Measurements from ENCODE around the gene PRKCE.
A peak's percentile ranks its signal among the peaks of the same experiment; 100 is the strongest.

PRKCE gene

GRCh38 chr2:46175419-46175818, 523.9 kb downstream of the PRKCE start:
- peak overlapping the region; percentile 66 for H3K27ac ChIP-seq
- H3K36me3 ChIP-seq (replicated peaks), result no peaks in the 10 kb centered on the region
- DNase-seq, result peak; percentile 79
- TF ChIP-seq, protein P1, sequence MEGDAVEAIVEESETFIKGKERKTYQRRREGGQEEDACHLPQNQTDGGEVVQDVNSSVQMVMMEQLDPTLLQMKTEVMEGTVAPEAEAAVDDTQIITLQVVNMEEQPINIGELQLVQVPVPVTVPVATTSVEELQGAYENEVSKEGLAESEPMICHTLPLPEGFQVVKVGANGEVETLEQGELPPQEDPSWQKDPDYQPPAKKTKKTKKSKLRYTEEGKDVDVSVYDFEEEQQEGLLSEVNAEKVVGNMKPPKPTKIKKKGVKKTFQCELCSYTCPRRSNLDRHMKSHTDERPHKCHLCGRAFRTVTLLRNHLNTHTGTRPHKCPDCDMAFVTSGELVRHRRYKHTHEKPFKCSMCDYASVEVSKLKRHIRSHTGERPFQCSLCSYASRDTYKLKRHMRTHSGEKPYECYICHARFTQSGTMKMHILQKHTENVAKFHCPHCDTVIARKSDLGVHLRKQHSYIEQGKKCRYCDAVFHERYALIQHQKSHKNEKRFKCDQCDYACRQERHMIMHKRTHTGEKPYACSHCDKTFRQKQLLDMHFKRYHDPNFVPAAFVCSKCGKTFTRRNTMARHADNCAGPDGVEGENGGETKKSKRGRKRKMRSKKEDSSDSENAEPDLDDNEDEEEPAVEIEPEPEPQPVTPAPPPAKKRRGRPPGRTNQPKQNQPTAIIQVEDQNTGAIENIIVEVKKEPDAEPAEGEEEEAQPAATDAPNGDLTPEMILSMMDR (IDR thresholded peaks at IDR 0.05; ENCODE audit: low read depth, low read length, missing control alignments), result no peak
- H3K27me3 ChIP-seq (replicated peaks), result no peaks in the 10 kb centered on the region
- H3K4me3 ChIP-seq (ENCODE audit: low read depth, low read length), result no peak overlapping the region
- in situ Hi-C loops (cut with HindIII; ENCODE audit: low pct_ligation_motif_present, low sequenced_read_pairs), result no loop called here

- TF ChIP-seq, protein P1 (IDR thresholded peaks at IDR 0.05; ENCODE audit: low read depth, low read length, missing control alignments), result no peak
- peak; percentile 33 for DNase-seq
- H3K27ac ChIP-seq, result peak overlapping the region; percentile 87
- H3K36me3 ChIP-seq (replicated peaks), result no peaks in the 10 kb centered on the region
- in situ Hi-C loops (cut with HindIII; ENCODE audit: low pct_ligation_motif_present, low sequenced_read_pairs), result no loop called here
- no peaks in the 10 kb centered on the region for H3K27me3 ChIP-seq (replicated peaks)
- no peak overlapping the region for H3K4me3 ChIP-seq (ENCODE audit: low read depth, low read length)
These were observed 526.1 kb downstream of the PRKCE start for GRCh38 chr2:46177461-46178089.

DNA sequence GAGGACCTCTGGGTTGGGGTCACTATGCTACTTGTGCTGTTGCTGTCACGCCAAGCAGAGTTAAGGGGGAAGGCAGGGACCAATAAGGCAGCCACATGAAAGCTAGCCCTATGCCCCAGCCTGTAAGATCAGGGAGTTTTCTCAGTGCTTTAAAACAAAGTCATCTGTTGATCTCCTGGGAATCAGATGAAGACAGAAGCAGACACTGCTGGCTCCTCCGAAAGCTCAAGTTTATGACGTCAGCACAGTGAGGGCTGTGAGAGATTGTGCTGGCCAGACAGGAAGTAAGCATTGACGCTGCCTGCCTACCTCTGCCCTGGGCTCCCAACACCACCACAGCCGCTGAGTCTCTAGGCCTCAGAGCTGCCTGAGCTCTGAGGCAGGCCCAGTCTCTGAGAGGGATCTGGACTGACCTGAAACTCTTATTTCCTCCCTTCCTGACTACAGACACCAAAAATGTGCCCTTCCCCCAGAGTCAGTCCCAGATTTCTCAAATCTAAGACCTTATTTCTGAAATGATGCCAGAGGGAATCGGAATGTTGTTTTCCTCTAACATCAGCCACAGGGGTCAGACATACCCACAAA, 527.7 kb downstream of the PRKCE start:
- peak overlapping the region; percentile 87 for H3K27ac ChIP-seq
- in situ Hi-C loops (cut with HindIII; ENCODE audit: low pct_ligation_motif_present, low sequenced_read_pairs), result no loop called here
- no peaks in the 10 kb centered on the region for H3K27me3 ChIP-seq (replicated peaks)
- TF ChIP-seq, protein P1 (IDR thresholded peaks at IDR 0.05; ENCODE audit: low read depth, low read length, missing control alignments), result no peak
- H3K4me3 ChIP-seq (ENCODE audit: low read depth, low read length), result no peak overlapping the region
- peak; percentile 98 for DNase-seq
- H3K36me3 ChIP-seq (replicated peaks), result no peaks in the 10 kb centered on the region

GRCh38 chr2:46180189-46180588, 528.7 kb downstream of the PRKCE start:
- in situ Hi-C loops (cut with HindIII; ENCODE audit: low pct_ligation_motif_present, low sequenced_read_pairs), result no loop called here

GRCh38 chr2:46181306-46181705, 529.8 kb downstream of the PRKCE start:
- in situ Hi-C loops (cut with HindIII; ENCODE audit: low pct_ligation_motif_present, low sequenced_read_pairs), result no loop called here
- H3K36me3 ChIP-seq (replicated peaks), result peaks cover 13% of the 10 kb centered on the region
- DNase-seq, result no peak
- H3K27ac ChIP-seq, result no peak overlapping the region
- no peak overlapping the region for H3K4me3 ChIP-seq (ENCODE audit: low read depth, low read length)
- TF ChIP-seq, protein P1 (IDR thresholded peaks at IDR 0.05; ENCODE audit: low read depth, low read length, missing control alignments), result no peak
- no peaks in the 10 kb centered on the region for H3K27me3 ChIP-seq (replicated peaks)

More at GRCh38 chr2:46180189-46180588, 528.7 kb downstream of the PRKCE start:
- Histone ChIP-seq H3K4me3 (ENCODE audit: low read depth, low read length) (no peak overlapping the region), H3K27me3 (replicated peaks) (no peaks in the 10 kb centered on the region), H3K27ac (peak overlapping the region; percentile 87), H3K36me3 (replicated peaks) (peaks cover 5% of the 10 kb centered on the region)
- DNase-seq, result no peak
- TF ChIP-seq, protein P1 (IDR thresholded peaks at IDR 0.05; ENCODE audit: low read depth, low read length, missing control alignments), result no peak
